SK-N-SH (cell line): ENCODE data around the gene HK2. TPM values are rescaled to one million over a fixed set of nuclear protein-coding genes. Genes with fewer than 3 reads are reported as not detected.
A peak's percentile ranks its signal among the peaks of the same experiment; 100 is the strongest.

ENCODE experiments used
- CTCF ChIA-PET: fragments of 300-600, 350-600 bp; formaldehyde crosslinking; extraction: SDS; loops from one replicate; lab custom pipeline; 2021; lab: Yijun Ruan, JAX
- POLR2A ChIA-PET: fragments of 350-600 bp; sonication (Branson Sonifier 250); formaldehyde crosslinking; extraction: SDS; loops from one replicate; lab custom pipeline; 2020; ENCODE audit warnings: antibody characterized with exemption, inconsistent platforms; lab: Yijun Ruan, JAX
- DNase-seq: peaks from one replicate; pipeline ENCODE4 v3.0.0; 2012
- H2AFZ ChIP-seq: fragments of 200-600 bp; sonication (generic); 2 replicates; pipeline ENCODE4 v1.8.1; 2016; ENCODE audit warnings: antibody characterized with exemption, mild to moderate bottlenecking, low read depth
- H3F3A ChIP-seq: fragments of 200-600 bp; sonication (generic); replicated peaks from 2 replicates; pipeline ENCODE3; 2016; ENCODE audit warnings: antibody characterized with exemption, mild to moderate bottlenecking; ENCODE audit not compliant: insufficient read depth
- H3K27ac ChIP-seq, 2 experiments: fragments of 200-500 bp in 1 of 2; fragments of 200-600 bp in 1 of 2; sonication (Bioruptor generic) in 1 of 2; sonication (generic), shearing (Covaris generic) in 1 of 2; 2 replicates each; pipeline versions ENCODE4 v1.5.1 to v1.6.1; 2014 to 2016; ENCODE audit warnings: low read depth in 2 of 2, inconsistent platforms in 1 of 2, low read length in 1 of 2, mild to moderate bottlenecking in 1 of 2, mixed read lengths in 1 of 2
- H3K27me3 ChIP-seq: fragments of 200-600 bp; sonication (generic), shearing (Covaris generic); 2 replicates; pipeline ENCODE4 v1.6.1; 2016; ENCODE audit warnings: mixed run types; ENCODE audit not compliant: insufficient read depth
- H3K36me3 ChIP-seq, 2 experiments: fragments of 200-500 bp in 1 of 2; fragments of 200-600 bp in 1 of 2; sonication (Bioruptor generic) in 1 of 2; sonication (generic) in 1 of 2; replicated peaks in 1 of 2; 2 replicates each; pipeline versions ENCODE3 to v1.5.1; 2014 to 2016; ENCODE audit warnings: low read length in 1 of 2, mild to moderate bottlenecking in 1 of 2; ENCODE audit not compliant: insufficient read depth in 2 of 2, control insufficient read depth in 1 of 2
- H3K4me1 ChIP-seq, 2 experiments: fragments of 200-500 bp in 1 of 2; fragments of 200-600 bp in 1 of 2; sonication (Bioruptor generic) in 1 of 2; sonication (generic), shearing (Covaris generic) in 1 of 2; 2 replicates each; pipeline versions ENCODE4 v1.5.1 to v1.6.1; 2014 to 2016; ENCODE audit warnings: low read depth in 1 of 2, low read length in 1 of 2, mixed run types in 1 of 2; ENCODE audit not compliant: insufficient read depth in 2 of 2, control insufficient read depth in 1 of 2
- H3K4me2 ChIP-seq: fragments of 200-600 bp; sonication (generic), shearing (Covaris generic); 2 replicates; pipeline ENCODE4 v1.6.1; 2017; ENCODE audit warnings: mixed run types
- H3K4me3 ChIP-seq, 2 experiments: fragments of 200-500 bp in 1 of 2; fragments of 200-600 bp in 1 of 2; sonication (Bioruptor generic) in 1 of 2; sonication (generic), shearing (Covaris generic) in 1 of 2; 2 replicates each; pipeline versions ENCODE4 v1.5.1 to v1.8.1; 2014 to 2016; ENCODE audit warnings: low read depth in 2 of 2, inconsistent platforms in 1 of 2, low read length in 1 of 2, mild to moderate bottlenecking in 1 of 2, mixed read lengths in 1 of 2, moderate library complexity in 1 of 2
- H3K79me2 ChIP-seq: fragments of 200-600 bp; sonication (generic); 2 replicates; pipeline ENCODE4 v1.8.1; 2017; ENCODE audit warnings: mild to moderate bottlenecking; ENCODE audit not compliant: insufficient read depth
- H3K9ac ChIP-seq: fragments of 200-600 bp; sonication (generic); 2 replicates; pipeline ENCODE4 v1.6.1; 2017; ENCODE audit warnings: mixed run types
- H3K9me2 ChIP-seq: fragments of 200-600 bp; sonication (generic); 2 replicates; pipeline ENCODE4 v1.6.1; 2017; ENCODE audit warnings: mixed run types
- H3K9me3 ChIP-seq: fragments of 200-600 bp; sonication (generic); 2 replicates; pipeline ENCODE4 v1.6.1; 2017; ENCODE audit warnings: mixed run types, mild to moderate bottlenecking, moderate library complexity
- H4K20me1 ChIP-seq: fragments of 200-600 bp; sonication (generic); 2 replicates; pipeline ENCODE4 v1.6.1; 2017; ENCODE audit warnings: mild to moderate bottlenecking, mixed run types; ENCODE audit not compliant: insufficient read depth
- CHD2 ChIP-seq: fragments of 150-350 bp; IDR thresholded peaks from 2 replicates; pipeline ENCODE4 v1.6.1; 2018; ENCODE audit warnings: low read length; ENCODE audit not compliant: partially characterized antibody
- CTCF ChIP-seq: fragments of 200-600 bp; sonication (generic); IDR thresholded peaks from 2 replicates; pipeline ENCODE4 v1.6.1; 2017; ENCODE audit warnings: antibody characterized with exemption, mild to moderate bottlenecking, moderate library complexity
- EZH2phosphoT487 ChIP-seq: fragments of 200-600 bp; sonication (generic); IDR thresholded peaks from 2 replicates; pipeline ENCODE4 v1.6.1; 2017; ENCODE audit warnings: low read depth, mixed run types, mild to moderate bottlenecking, antibody characterized with exemption, moderate library complexity, borderline replicate concordance
- FOXM1 ChIP-seq: IDR thresholded peaks from 2 replicates; pipeline ENCODE4 v1.4.0; 2012; ENCODE audit warnings: low read depth, mild to moderate bottlenecking
- POLR2AphosphoS5 ChIP-seq: IDR thresholded peaks from 2 replicates; pipeline ENCODE4 v1.6.1; 2012; ENCODE audit warnings: low read depth, low read length
- RAD21 ChIP-seq: IDR thresholded peaks from 2 replicates; pipeline ENCODE4 v1.6.1; 2012; ENCODE audit warnings: mild to moderate bottlenecking, low read length
- REST ChIP-seq: IDR thresholded peaks from 2 replicates; pipeline ENCODE4 v1.6.1; 2012; ENCODE audit warnings: mild to moderate bottlenecking, low read depth, low read length, moderate library complexity
- SMC3 ChIP-seq: IDR thresholded peaks from 2 replicates; pipeline ENCODE4 v1.6.1; 2012; ENCODE audit warnings: low read depth, low read length, improper control_type of control experiment
- WGBS: methylation state at CpG from one replicate; pipeline ENCODE4 v1.1.6; 2017; ENCODE audit warnings: low lambda C conversion rate; 5-methylcytosine and 5-hydroxymethylcytosine counted together
- polyA plus RNA-seq, 3 experiments: library from polyadenylated mRNA; depleted of rRNA; stranded (reverse); fragments of >200 nt; gene quantifications; 2 replicates each; pipeline ENCODE4 v1.2.3, GENCODE V29; 2012

HK2 gene
- polyA plus RNA-seq, 1 of the 3 experiments (the other 2 are of a cell fraction): 13.5 TPM

- Histone ChIP-seq H3K4me3 (no peak overlapping the region), H3K4me2 (no peak overlapping the region), H3K79me2 (no peaks in the 10 kb centered on the region), H3K9me2 (no peaks in the 10 kb centered on the region), H3K4me1 (peaks cover 0 to 7% of the 10 kb centered on the region in 2 experiments; a peak in 1 of 4 replicates), H3K36me3 (peaks cover 0 to 31% of the 10 kb centered on the region in 2 experiments), H4K20me1 (no peaks in the 10 kb centered on the region), H3F3A (no peaks in the 10 kb centered on the region), H3K9ac (no peak overlapping the region), H3K9me3 (no peaks in the 10 kb centered on the region), H2AFZ (no peak overlapping the region), H3K27me3 (no peaks in the 10 kb centered on the region), H3K27ac (no peak overlapping the region)
- ChIA-PET CTCF (interaction anchor here (0.9 to 6.2 kb wide), 15 partner anchors 8 to 190 kb away, joined by 3 to 93 read pairs (median 5); no protein-coding TSS in a partner anchor), POLR2A (interaction anchor here (0.9 kb wide), 1 partner anchor 11 kb away, joined by 4 read pairs; no protein-coding TSS in a partner anchor)
- 94% methylated on average over 25 of the region's 26 CpGs for WGBS
- DNase-seq: no peak
- TF ChIP-seq FOXM1: no peak
- no peak for TF ChIP-seq REST
- no peak for TF ChIP-seq EZH2phosphoT487
- TF ChIP-seq CHD2: no peak
Observed at GRCh38 chr2:74873678-74874640, 40.0 kb downstream of the HK2 start.

- Histone ChIP-seq H2AFZ (peak overlapping the region; percentile 54; the same call in 1 of the 2 replicates), H3K36me3 (peaks cover 0 to 52% of the 10 kb centered on the region in 2 experiments)
- CTCF ChIA-PET: interaction anchor here (0.6 to 6.2 kb wide), 42 partner anchors 9 to 752 kb away, joined by 3 to 93 read pairs (median 5); no protein-coding TSS in a partner anchor
Observed at GRCh38 chr2:74876081-74876886, 42.4 kb downstream of the HK2 start.

More at GRCh38 chr2:74876081-74876886, 42.4 kb downstream of the HK2 start:
- H3K27me3 ChIP-seq: no peaks in the 10 kb centered on the region
- no peak overlapping the region; a peak in 1 of 4 replicates for H3K4me3 ChIP-seq
- no peaks in the 10 kb centered on the region for H3F3A ChIP-seq
- no peak overlapping the region for H3K4me2 ChIP-seq
- peak; percentile 86 for TF ChIP-seq RAD21
- peak; percentile 79 for TF ChIP-seq SMC3
- no peak for TF ChIP-seq POLR2AphosphoS5
- peak; percentile 79 for TF ChIP-seq CTCF
- POLR2A ChIA-PET: interaction anchor here (1.0 to 1.5 kb wide), 2 partner anchors 60 to 186 kb away, joined by 3 read pairs; no protein-coding TSS in a partner anchor
- H3K9me2 ChIP-seq: no peaks in the 10 kb centered on the region
- H3K9ac ChIP-seq: no peak overlapping the region
- WGBS: 52% methylated on average over 13 of the region's 13 CpGs
- H4K20me1 ChIP-seq: no peaks in the 10 kb centered on the region
- peak overlapping the region in 1 of 2 experiments; percentile 39; a peak in 1 of 4 replicates for H3K27ac ChIP-seq
- H3K4me1 ChIP-seq: peaks cover 0 to 3% of the 10 kb centered on the region in 2 experiments; a peak in 1 of 4 replicates
- peak; percentile 81 for DNase-seq
- no peaks in the 10 kb centered on the region for H3K9me3 ChIP-seq
- H3K79me2 ChIP-seq: no peaks in the 10 kb centered on the region
